Nephron (organoid): ENCODE data around the gene NMNAT3.
A peak's percentile ranks its signal among the peaks of the same experiment; 100 is the strongest.

ENCODE experiments used
- H3K27ac Mint-ChIP-seq, 3 experiments: 2 replicates each; pipeline ENCODE4 v1.8.0; 2020; ENCODE audit warnings: mixed read lengths in 3 of 3, mild to moderate bottlenecking in 2 of 3, moderate library complexity in 1 of 3
- H3K27me3 Mint-ChIP-seq: 2 replicates; pipeline ENCODE4 v1.8.0; 2021; ENCODE audit warnings: low read depth, mild to moderate bottlenecking, moderate library complexity, mixed read lengths
- H3K36me3 Mint-ChIP-seq: 2 replicates; pipeline ENCODE4 v1.8.0; 2020; ENCODE audit warnings: low read depth, mixed read lengths
- H3K4me1 Mint-ChIP-seq: 2 replicates; pipeline ENCODE4 v1.8.0; 2020; ENCODE audit warnings: mixed read lengths
- H3K4me3 Mint-ChIP-seq, 3 experiments: 2 replicates each; pipeline ENCODE4 v1.8.0; 2020; ENCODE audit warnings: mild to moderate bottlenecking in 3 of 3, mixed read lengths in 3 of 3, moderate library complexity in 2 of 3
- H3K9me3 Mint-ChIP-seq: 2 replicates; pipeline ENCODE4 v1.8.0; 2020; ENCODE audit warnings: mixed read lengths
- TF ChIP-seq, protein P1 (sequence below), 3 experiments: fragments of 200-600 bp; sonication (generic); IDR thresholded peaks; one replicate each; pipeline ENCODE4 v1.5.0; 2021; ENCODE audit warnings: antibody characterized with exemption in 3 of 3; ENCODE audit not compliant: unreplicated experiment in 3 of 3

The NMNAT3 gene

DNA sequence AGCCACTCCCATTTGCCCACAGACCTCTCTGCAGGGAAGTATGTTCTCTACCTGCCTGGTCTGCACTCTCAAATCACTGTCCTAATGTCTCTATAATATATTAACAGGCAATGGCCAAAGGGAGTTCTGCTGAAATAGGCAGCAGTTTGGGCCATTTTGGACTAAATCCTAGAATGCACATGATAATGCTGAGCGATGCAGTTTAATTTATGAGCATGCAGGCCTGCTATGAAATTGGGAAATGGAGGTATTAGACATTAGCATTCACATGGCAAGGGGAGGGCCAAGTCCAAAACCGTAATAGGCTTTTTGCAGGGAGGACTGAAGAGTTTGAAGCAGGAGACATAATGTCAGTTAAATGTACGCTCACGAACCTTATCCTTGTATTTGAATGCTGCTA lies 31.3 kb downstream of the NMNAT3 start:
- Mint-ChIP-seq H3K9me3 (peaks cover 2% of the 10 kb centered on the region), H3K27me3 (no peaks in the 10 kb centered on the region), H3K27ac (peak overlapping the region in 1 of 3 experiments; percentile 4), H3K36me3 (peaks cover 6% of the 10 kb centered on the region), H3K4me1 (peaks cover 18% of the 10 kb centered on the region), H3K4me3 (no peak overlapping the region)
- TF ChIP-seq, protein P1, sequence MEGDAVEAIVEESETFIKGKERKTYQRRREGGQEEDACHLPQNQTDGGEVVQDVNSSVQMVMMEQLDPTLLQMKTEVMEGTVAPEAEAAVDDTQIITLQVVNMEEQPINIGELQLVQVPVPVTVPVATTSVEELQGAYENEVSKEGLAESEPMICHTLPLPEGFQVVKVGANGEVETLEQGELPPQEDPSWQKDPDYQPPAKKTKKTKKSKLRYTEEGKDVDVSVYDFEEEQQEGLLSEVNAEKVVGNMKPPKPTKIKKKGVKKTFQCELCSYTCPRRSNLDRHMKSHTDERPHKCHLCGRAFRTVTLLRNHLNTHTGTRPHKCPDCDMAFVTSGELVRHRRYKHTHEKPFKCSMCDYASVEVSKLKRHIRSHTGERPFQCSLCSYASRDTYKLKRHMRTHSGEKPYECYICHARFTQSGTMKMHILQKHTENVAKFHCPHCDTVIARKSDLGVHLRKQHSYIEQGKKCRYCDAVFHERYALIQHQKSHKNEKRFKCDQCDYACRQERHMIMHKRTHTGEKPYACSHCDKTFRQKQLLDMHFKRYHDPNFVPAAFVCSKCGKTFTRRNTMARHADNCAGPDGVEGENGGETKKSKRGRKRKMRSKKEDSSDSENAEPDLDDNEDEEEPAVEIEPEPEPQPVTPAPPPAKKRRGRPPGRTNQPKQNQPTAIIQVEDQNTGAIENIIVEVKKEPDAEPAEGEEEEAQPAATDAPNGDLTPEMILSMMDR (IDR thresholded peaks at IDR 0.05; ENCODE audit: unreplicated experiment in 3 of 3) = no peak

DNA sequence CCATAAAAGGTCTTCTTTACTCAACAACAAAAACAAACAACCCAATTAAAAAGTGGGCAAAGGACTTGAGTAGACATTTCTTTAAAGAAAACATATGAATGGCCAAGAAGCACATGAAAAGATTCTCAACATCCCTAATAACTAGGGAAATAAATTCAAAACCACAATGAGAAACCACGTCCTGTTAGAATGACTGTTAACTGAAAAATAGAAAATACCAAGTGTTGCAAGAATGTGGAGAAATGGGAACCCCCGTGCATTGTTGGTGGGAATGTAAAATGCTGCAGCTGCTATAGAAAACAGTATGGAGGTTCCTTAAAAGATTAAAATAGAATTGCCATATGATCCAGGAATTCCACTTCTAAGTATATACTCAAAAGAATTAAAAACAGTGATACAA lies 34.8 kb downstream of the NMNAT3 start:
- peaks cover 6% of the 10 kb centered on the region for H3K36me3 Mint-ChIP-seq
- no peak overlapping the region for H3K27ac Mint-ChIP-seq
- H3K4me3 Mint-ChIP-seq = no peak overlapping the region
- TF ChIP-seq, protein P1 (IDR thresholded peaks at IDR 0.05; ENCODE audit: unreplicated experiment in 3 of 3) = no peak
- H3K9me3 Mint-ChIP-seq = peaks cover 2% of the 10 kb centered on the region
- H3K4me1 Mint-ChIP-seq = peaks cover 7% of the 10 kb centered on the region
- no peaks in the 10 kb centered on the region for H3K27me3 Mint-ChIP-seq

DNA sequence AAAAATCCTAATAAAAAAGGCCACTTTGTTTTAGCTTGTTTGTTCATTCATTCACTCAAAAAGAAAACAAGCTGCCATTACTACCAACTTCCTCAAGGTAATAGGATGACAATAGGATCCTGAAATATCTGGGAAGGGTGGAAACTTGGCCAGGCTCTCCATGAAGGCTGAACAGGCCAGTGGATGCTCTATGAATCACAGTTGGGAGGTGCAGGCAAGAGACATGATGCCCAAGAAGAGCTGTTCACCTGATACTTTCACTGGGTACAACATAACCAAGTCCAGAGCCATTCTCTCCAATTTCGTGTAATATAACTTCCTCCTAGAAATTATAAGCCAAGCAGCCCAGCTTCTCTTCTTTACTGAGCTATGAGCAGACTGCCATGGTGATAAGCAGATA lies 37.3 kb downstream of the NMNAT3 start:
- H3K4me1 Mint-ChIP-seq = peaks cover 7% of the 10 kb centered on the region
- no peak overlapping the region for H3K4me3 Mint-ChIP-seq
- no peaks in the 10 kb centered on the region for H3K27me3 Mint-ChIP-seq
- no peak overlapping the region for H3K27ac Mint-ChIP-seq
- H3K36me3 Mint-ChIP-seq = peaks cover 6% of the 10 kb centered on the region
- TF ChIP-seq, protein P1 (IDR thresholded peaks at IDR 0.05; ENCODE audit: unreplicated experiment in 3 of 3) = no peak
- peaks cover 2% of the 10 kb centered on the region for H3K9me3 Mint-ChIP-seq

DNA sequence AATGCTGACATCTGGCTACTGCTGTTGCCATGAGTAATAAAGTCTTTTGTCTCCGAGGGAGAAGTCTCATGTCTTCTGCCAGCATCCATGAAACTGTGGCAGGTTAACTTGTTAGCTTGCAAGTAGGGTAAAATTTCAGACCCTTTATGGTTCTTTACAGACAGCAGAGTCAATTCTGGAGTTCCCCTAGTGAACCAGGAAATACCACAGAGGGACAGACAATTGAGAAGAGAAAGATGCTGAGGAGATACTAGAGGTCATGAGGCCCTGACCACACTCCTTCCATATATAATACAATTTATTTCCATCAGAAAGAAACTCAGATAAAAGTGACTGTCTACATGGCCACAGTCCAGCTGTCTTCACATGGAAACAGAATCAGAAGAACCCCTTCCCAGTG lies 38.1 kb downstream of the NMNAT3 start:
- Mint-ChIP-seq H3K4me3 (no peak overlapping the region), H3K27ac (no peak overlapping the region), H3K4me1 (peaks cover 7% of the 10 kb centered on the region), H3K27me3 (no peaks in the 10 kb centered on the region), H3K9me3 (peaks cover 2% of the 10 kb centered on the region), H3K36me3 (peaks cover 6% of the 10 kb centered on the region)
- TF ChIP-seq, protein P1 (IDR thresholded peaks at IDR 0.05; ENCODE audit: unreplicated experiment in 3 of 3) = no peak

DNA sequence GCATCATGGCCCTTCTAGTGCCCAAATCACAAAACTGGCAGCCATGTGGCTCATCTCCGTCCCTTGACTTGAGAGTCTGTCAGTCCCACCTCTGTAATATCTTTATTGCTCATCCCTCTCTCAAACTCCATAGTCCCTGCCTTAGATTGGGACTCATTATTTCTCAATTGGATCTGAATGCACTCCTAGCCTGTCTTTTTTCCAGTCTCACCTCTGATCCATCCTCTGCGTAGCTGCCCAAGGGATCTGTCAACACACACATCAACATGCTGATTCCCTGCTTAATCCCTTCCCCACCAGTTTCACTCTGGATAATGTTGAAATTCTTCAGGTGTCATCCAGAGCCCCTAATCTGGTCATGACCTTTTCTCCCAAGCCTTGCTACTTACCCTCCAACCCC lies 39.3 kb downstream of the NMNAT3 start:
- Mint-ChIP-seq H3K27ac (no peak overlapping the region), H3K36me3 (no peaks in the 10 kb centered on the region), H3K4me3 (no peak overlapping the region), H3K27me3 (no peaks in the 10 kb centered on the region), H3K4me1 (peaks cover 7% of the 10 kb centered on the region), H3K9me3 (peaks cover 2% of the 10 kb centered on the region)
- TF ChIP-seq, protein P1 (IDR thresholded peaks at IDR 0.05; ENCODE audit: unreplicated experiment in 3 of 3) = no peak

DNA sequence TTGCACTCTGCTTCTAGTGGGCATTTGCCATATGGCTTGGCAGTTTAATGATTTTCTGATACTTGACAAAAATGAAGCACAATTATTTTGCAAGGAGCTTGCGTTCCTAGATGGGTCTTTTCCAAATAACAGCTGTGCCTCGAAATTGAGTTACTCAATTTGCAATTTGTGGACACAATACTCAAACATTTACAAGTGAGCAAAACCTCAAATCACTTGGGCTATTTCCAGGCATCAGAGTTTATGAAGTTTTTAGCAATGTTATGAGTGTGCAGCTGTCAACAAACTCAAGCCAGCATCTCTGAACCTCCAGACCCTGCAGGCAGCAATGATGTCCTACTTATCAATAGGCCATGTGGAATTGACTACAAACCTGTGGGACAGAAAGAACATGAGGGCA lies 41.3 kb downstream of the NMNAT3 start:
- Mint-ChIP-seq H3K27ac (no peak overlapping the region), H3K9me3 (no peaks in the 10 kb centered on the region), H3K27me3 (no peaks in the 10 kb centered on the region), H3K36me3 (no peaks in the 10 kb centered on the region), H3K4me3 (no peak overlapping the region), H3K4me1 (no peaks in the 10 kb centered on the region)
- TF ChIP-seq, protein P1 (IDR thresholded peaks at IDR 0.05; ENCODE audit: unreplicated experiment in 3 of 3) = no peak
